K562 (cell line): ENCODE measurements around the gene PNMA8A. TPM values are rescaled to one million over a fixed set of nuclear protein-coding genes. Genes with fewer than 3 reads are reported as not detected.
A peak's percentile ranks its signal among the peaks of the same experiment; 100 is the strongest.

Experiments used
- HMGN3 ChIP-seq: IDR thresholded peaks from 2 replicates; pipeline ENCODE4 v1.6.1; 2011; ENCODE audit warnings: borderline replicate concordance, low read depth, mild to moderate bottlenecking, mixed read lengths, low read length; ENCODE audit not compliant: insufficient read length; ENCODE audit errors: extremely low read depth
- HOMEZ ChIP-seq: fragments of 250-450 bp; sonication (Bioruptor Pico); IDR thresholded peaks from 2 replicates; pipeline ENCODE4 v1.4.0; 2020; ENCODE audit warnings: mild to moderate bottlenecking, moderate library complexity
- ILF3 ChIP-seq: fragments of 450-650 bp; IDR thresholded peaks from 2 replicates; pipeline ENCODE4 v1.6.1; 2018; ENCODE audit warnings: antibody characterized with exemption, mild to moderate bottlenecking, moderate library complexity, borderline replicate concordance
- MGA ChIP-seq: fragments of 450-650 bp; IDR thresholded peaks from 2 replicates; pipeline ENCODE4 v1.6.1; 2016; ENCODE audit warnings: mild to moderate bottlenecking, moderate library complexity
- NFE2L1 ChIP-seq: fragments of 450-650 bp; IDR thresholded peaks from 2 replicates; pipeline ENCODE4 v1.6.1; 2016; ENCODE audit warnings: missing genetic modification characterization, low read depth, mild to moderate bottlenecking, missing compliant biosample characterization, moderate library complexity, borderline replicate concordance
- NFIX ChIP-seq: fragments of 250-450 bp; sonication (Bioruptor Pico); IDR thresholded peaks from 2 replicates; pipeline ENCODE4 v1.4.0; 2020; ENCODE audit warnings: low read depth, mild to moderate bottlenecking, moderate library complexity
- ZNF436 ChIP-seq: fragments of 250-450, 450-650 bp; sonication (Bioruptor Pico); formaldehyde crosslinking; IDR thresholded peaks from 2 replicates; pipeline ENCODE4 v1.7.0; 2020; ENCODE audit warnings: mild to moderate bottlenecking
- polyA plus RNA-seq, 8 experiments: library from polyadenylated mRNA; depleted of rRNA in 4 of 8; stranded (reverse) in 5 of 8; unstranded in 3 of 8; fragments of >200 nt; fragmentation: Nextera tagmentation in 2 of 8; fragmentation: Illumina TruSeq in 1 of 8; extraction: Ambion mirVana in 2 of 8; extraction: Trizol in 1 of 8; gene quantifications; 2 replicates each; pipeline versions ENCODE4 v1.2.1 to v1.2.3, GENCODE V29; 2011 to 2014; ENCODE audit warnings: inconsistent platforms in 1 of 8, missing spikeins in 1 of 8
- total RNA-seq, 7 experiments: library from RNA; depleted of rRNA in 6 of 7; stranded (reverse); fragments of >200 nt in 6 of 7; fragmentation: Illumina TruSeq in 2 of 7; extraction: Trizol in 2 of 7; gene quantifications; 2 replicates each; pipeline versions ENCODE4 v1.2.1 to v1.2.3, GENCODE V29; 2011 to 2021; ENCODE audit warnings: low replicate concordance in 1 of 7
- TF ChIP-seq, protein P1 (sequence below): fragments of 250-450 bp; sonication (Bioruptor Pico); IDR thresholded peaks from 2 replicates; pipeline ENCODE4 v1.4.0; 2020; ENCODE audit warnings: mild to moderate bottlenecking
- TF ChIP-seq, protein P2 (sequence below): fragments of 200-800 bp; sonication (Bioruptor generic); IDR thresholded peaks from 2 replicates; pipeline ENCODE4 v1.6.1; 2017; ENCODE audit warnings: missing genetic modification characterization, missing compliant biosample characterization

The PNMA8A gene
- total and polyA plus RNA-seq, 9 of the 15 experiments (the other 6 are each of a cell fraction or from before 2014, with no cell fraction given) = 6.6 to 23.8 (median 14.9) TPM

DNA sequence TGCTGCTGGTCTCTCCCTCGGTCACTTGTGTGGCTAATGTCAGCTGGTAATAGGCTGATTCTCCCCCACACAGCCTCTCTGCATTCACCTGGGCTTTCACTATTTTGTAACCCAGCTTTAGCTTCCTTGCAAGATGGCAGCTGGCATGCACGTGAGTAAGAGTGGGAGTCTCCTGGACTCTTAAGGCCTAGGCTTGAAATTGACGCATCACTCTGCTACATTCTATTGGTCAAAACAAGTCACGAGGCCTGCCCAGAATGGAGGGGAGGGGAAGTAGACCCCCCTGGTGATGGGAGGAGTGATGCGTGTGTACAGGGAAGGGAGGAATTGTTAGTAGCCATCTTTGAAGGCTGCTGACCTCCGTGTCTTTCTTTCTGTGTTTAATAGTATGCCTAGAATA, 49.3 kb upstream of the PNMA8A start (continued):
- TF ChIP-seq, protein P1, sequence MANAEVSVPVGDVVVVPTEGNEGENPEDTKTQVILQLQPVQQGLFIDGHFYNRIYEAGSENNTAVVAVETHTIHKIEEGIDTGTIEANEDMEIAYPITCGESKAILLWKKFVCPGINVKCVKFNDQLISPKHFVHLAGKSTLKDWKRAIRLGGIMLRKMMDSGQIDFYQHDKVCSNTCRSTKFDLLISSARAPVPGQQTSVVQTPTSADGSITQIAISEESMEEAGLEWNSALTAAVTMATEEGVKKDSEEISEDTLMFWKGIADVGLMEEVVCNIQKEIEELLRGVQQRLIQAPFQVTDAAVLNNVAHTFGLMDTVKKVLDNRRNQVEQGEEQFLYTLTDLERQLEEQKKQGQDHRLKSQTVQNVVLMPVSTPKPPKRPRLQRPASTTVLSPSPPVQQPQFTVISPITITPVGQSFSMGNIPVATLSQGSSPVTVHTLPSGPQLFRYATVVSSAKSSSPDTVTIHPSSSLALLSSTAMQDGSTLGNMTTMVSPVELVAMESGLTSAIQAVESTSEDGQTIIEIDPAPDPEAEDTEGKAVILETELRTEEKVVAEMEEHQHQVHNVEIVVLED (CRISPR knock-in tag) = no peak
- TF ChIP-seq, protein P2, sequence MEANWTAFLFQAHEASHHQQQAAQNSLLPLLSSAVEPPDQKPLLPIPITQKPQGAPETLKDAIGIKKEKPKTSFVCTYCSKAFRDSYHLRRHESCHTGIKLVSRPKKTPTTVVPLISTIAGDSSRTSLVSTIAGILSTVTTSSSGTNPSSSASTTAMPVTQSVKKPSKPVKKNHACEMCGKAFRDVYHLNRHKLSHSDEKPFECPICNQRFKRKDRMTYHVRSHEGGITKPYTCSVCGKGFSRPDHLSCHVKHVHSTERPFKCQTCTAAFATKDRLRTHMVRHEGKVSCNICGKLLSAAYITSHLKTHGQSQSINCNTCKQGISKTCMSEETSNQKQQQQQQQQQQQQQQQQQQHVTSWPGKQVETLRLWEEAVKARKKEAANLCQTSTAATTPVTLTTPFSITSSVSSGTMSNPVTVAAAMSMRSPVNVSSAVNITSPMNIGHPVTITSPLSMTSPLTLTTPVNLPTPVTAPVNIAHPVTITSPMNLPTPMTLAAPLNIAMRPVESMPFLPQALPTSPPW = peak; percentile 50; the same call in 1 of the 2 replicates
- TF ChIP-seq HOMEZ (CRISPR knock-in tag) (no peak), MGA (0 out of 2 replicates have a peak, but pooled peaks have one; percentile 27), NFE2L1 (tag) (no peak), NFIX (CRISPR knock-in tag) (no peak), ILF3 (no peak), HMGN3 (no peak), ZNF436 (CRISPR knock-in tag) (no peak)
